Retina (tissue), 1 donor: ENCODE results near the gene LRRC8D.
"Not testable (repeated sequence)": the region's sequence is repeated elsewhere in the genome, so short reads cannot be mapped to it uniquely, and the experiment has no call there.

Source experiments
- DNase-seq: peaks from one replicate; pipeline ENCODE4 v3.0.0-alpha.2; 2016

Gene LRRC8D

DNA sequence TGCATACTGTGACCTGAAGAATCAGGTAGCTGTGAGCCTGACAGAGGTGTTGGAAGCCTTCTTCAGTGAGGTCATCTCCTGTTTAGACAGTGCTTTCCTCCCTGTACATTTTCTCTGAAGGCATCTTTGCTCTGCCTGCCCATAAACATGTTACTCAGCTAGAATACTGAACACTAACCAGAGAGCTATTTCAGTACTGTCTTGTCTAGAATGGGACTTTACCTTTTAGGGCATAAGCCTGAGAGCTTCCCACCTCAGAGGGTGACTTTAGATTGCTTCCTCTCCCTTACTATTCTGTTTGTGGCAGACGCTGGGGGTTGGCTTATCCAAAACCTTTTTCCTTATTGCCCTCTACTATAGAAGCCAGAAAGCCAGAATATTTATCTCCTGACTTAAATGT, 150.8 kb downstream of the LRRC8D start:
- no peak for DNase-seq

DNA sequence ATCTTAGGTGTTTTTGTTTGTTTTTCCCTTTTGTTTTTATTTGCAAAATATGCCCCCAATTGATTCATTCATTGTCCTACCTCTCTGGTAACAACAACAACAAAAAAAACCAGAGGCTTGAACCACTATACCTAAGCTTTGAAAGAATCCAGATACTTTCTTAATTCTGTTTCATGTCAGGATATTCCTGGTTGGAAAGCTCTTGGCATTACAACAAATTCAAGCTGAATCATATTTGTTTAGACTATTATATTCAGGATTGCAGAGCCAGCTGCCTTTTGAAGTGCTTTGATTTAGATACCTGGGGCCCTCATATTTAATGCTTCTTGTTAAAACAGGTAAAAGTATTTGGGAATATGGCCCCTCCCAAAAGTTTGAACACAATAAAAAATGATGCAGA, 151.2 kb downstream of the LRRC8D start:
- no peak for DNase-seq

DNA sequence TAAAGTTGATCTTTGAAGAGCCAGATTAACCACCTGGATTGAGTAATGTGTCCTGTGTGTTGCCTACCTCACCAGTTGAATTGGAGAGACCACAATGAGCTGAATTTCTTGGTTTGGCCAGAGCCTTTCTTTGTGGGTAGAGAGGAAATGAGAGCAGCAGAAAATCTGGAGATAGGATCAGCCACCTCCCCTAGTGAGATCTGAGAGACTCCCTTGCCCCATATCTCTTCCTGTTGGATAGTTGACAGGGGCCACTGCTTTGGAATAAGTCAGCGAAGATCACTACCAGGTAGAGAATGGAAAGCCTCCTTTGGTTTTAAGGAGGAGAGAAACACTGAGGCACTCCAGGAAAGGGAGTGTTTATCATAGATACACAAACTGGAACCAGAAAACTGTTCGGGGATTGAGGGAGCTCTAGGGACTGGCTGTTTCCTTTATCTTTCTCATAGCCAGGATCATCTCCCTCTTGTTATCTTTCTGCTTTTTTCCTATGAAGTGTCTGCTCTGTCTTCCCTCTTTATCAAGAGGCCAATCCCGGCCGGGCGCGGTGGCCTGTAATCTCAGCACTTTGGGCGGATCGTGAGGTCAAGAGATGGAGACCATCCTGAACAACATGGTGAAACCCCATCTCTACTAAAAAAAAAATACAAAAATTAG, 152.8 kb downstream of the LRRC8D start:
- no peak for DNase-seq

DNA sequence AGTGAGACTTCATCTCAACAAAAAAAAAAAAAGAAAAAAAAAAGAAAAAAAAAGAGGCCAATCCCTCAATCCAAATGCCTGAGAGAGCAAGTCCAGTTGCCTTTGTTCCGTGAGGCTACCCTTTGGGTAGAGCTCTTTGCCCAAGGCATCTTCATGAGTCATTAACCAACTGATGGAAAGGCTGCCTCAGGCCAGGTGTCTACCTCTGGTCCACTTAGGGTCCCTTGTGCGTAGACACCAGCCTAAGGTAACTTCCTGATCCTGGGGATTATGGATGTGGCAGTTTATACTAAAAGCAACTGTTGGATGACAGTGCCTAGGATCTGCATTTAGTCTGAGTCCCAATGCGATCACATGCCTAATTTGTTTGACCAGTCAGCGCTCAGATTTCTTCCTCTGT, 153.4 kb downstream of the LRRC8D start:
- no peak for DNase-seq

DNA sequence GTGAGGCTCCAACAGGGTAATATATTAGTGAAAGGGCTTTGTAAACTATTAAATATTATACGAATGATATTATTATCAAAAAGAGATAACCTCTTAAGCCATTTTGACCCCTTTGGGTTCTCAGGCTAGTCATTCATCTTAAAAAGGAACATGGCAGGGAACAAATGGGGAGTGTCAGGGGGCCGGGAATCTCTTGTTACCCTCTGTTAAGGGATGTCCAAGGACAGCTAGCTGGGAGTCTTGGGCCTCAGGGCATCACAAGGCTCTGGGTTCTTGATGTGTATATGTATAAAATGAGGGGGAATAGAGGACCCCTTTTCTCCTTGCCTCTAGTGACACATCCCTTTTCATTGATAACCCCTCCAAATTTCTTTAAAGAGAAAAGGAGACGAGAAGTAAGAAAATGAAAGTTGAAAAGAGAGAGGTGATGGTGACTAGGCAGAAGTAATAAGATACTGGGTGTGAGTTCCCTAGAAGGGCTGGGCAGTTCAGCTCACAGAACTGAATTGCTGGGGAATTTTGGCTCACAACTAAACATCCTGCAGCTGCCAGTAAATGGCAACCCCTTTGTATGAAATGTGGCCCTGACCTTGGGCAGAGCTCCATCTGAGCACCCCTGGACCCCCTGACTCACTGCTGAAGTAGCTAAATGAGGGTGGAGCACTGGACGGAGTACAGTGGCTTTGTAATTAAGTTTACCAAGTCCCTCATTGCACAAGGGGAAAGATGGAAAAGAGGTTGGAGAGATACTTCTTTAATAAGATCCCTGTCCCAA, 154.1 kb downstream of the LRRC8D start:
- DNase-seq = no peak

DNA sequence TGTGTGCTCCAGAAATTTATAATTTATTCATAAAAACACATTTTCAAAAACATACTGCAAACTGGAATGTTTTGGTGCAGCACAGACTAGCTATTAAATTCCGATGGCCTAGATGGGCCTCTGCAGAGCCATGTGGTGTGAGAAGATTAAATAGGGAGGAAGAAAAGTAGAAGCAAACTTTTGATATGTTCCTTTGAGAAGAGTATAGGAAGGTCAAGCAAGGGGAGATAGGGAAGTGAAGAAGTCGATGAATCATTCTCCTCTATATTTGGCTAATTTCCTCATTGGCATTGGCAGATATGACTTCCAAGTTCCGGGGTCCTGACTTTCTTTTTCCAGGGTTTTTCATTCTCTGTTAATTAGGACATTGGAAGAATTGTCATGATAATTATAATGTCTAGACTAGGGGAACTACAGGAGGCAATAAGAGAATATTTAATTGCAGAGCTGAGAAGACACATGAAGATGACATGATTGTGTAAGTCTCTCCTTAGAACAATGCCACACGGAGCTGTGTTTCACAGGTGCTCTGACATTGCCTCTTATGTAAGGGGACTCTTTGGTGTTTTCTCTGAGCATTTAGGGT, 154.8 kb downstream of the LRRC8D start:
- no peak for DNase-seq

DNA sequence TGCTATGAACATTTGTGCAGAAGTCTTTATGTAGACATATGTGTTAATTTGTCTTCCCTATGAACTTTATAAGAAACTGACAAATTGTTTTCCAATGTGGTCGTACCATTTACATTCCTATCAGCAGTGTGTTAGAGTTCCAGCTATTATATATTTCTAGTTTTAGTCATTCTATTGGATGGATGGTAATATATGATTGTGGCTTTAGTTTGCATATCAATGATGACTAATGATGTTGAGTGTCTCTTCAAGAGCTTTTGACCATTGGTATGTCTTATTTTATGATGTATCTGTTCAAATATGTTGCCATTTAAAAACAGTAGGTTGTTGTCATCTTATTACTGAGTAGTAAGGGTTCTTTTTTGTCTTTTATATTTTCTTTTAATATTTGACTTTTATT, 157.9 kb downstream of the LRRC8D start:
- DNase-seq = no peak

DNA sequence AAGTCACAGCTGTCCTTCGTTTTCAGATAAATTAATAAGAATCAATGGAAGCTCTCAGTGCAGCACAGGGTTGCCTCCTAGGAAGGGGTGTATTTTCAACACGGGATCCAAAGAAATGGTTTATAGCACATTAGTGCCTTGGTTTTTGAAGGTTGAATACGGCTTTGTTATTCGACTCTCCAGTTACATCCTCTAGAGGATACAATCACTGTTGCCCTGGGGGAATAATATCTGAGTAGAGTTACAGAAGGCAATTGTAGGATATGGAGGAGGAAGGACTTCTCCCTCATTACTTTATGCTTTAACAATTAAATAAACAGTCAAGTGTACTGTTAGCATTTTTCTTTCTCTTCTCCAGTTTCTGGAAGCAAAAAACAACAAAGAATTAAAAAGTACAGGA, 159.8 kb downstream of the LRRC8D start:
- DNase-seq = no peak

DNA sequence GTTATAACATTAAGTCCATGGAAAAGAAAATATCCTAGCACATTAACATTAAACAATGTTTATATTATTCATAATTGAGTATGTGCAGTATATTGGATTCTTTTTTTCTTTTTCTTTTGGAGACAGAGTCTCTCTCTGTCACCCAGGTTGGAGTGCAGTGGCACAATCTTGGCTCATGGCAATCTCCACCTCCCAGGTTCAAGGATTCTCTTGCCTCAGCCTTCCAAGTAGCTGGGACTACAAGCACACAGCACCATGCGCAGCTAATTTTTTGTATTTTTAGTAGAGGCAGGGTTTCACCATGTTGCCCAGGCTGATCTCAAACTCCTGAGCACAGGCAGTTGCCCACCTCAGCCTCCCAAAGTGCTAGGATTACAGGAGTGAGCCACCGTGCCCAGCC, 162.0 kb downstream of the LRRC8D start:
- DNase-seq = not testable (repeated sequence)

DNA sequence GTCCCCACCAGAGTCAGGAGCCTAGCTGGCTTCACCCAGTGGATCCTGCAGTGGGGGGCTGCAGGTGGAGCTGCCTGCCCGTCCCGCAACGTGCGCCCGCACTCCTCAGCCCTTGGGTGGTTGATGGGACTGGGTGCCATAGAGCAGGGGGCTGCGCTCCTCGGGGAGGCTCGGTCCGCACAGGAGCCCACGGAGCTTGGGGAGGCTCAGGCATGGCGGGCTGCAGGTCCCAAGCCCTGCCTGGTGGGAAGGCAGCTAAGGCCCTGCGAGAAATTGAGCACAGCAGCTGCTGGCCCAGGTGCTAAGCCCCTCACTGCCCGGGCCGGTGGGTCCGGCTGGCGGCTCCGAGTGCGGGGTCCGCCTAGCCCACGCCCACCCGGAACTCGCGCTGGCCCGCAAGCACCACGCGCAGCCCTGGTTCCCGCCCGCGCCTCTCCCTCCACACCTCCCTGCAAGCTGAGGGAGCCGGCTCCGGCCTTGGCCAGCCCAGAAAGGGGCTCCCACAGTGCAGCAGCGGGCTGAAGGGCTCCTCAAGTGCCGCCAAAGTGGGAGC, 163.8 kb downstream of the LRRC8D start:
- DNase-seq = not testable (repeated sequence)

DNA sequence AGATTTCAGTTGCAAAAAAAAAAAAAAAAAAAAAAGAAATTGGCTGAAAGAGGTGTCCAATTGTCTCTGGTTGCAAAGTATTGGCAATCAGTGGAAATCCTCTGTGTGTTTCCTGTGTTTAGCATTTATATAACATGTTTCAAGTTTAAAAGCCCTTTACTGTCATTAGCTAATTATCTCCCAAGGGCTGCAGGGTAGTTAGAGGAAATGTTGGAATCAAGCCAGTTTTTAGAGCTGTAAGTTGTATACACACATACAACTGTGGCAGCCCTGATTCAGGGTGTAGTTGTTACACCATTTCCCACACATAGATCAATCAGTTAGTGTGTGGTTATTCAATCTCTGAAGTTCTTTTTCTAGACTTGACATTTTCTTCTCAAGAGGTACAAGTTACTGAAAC, 165.2 kb downstream of the LRRC8D start:
- DNase-seq = no peak
